ENCODE results near the gene ARID1A.

- TF ChIP-seq CTCF (IDR thresholded peaks at IDR 0.05) (no peak), POLR2A (IDR thresholded peaks at IDR 0.05) (no peak)
Observed at GRCh38 chr1:26775666-26776065, 79.9 kb downstream of the ARID1A start.
